Mesenchymal stem cell (in vitro differentiated cells and primary cell): ENCODE results near the gene BICC1.

ENCODE experiments used
- DNase-seq: peaks from one replicate; pipeline ENCODE4 v3.0.0-alpha.2; 2013
- H2AFZ ChIP-seq: one replicate; pipeline ENCODE4 v1.6.1; 2013; ENCODE audit warnings: low read depth, mild to moderate bottlenecking, control low read depth, inconsistent platforms, low read length, moderate library complexity
- H2AK5ac ChIP-seq: 2 replicates; pipeline ENCODE4 v1.6.1; 2013; ENCODE audit warnings: low read length, moderate library complexity, mild to moderate bottlenecking, inconsistent platforms; ENCODE audit not compliant: severe bottlenecking
- H2BK120ac ChIP-seq: one replicate; pipeline ENCODE4 v1.6.1; 2013; ENCODE audit warnings: low read depth, mild to moderate bottlenecking, inconsistent platforms, low read length, moderate library complexity
- H2BK12ac ChIP-seq, 2 experiments: one replicate each; pipeline ENCODE4 v1.6.1; 2013; ENCODE audit warnings: inconsistent platforms in 2 of 2, low read length in 2 of 2, mild to moderate bottlenecking in 2 of 2, moderate library complexity in 2 of 2, control low read depth in 1 of 2
- H2BK15ac ChIP-seq: one replicate; pipeline ENCODE4 v1.6.1; 2013; ENCODE audit warnings: mild to moderate bottlenecking, low read depth, inconsistent platforms; ENCODE audit not compliant: poor library complexity, severe bottlenecking
- H2BK5ac ChIP-seq: 2 replicates; pipeline ENCODE4 v1.6.1; 2013; ENCODE audit warnings: low read depth, mild to moderate bottlenecking, low read length, control low read depth, inconsistent platforms; ENCODE audit not compliant: poor library complexity, severe bottlenecking
- H3K14ac ChIP-seq, 2 experiments: one replicate each; pipeline ENCODE4 v1.6.1; 2013; ENCODE audit warnings: inconsistent platforms in 2 of 2, low read length in 2 of 2, control low read depth in 1 of 2, mild to moderate bottlenecking in 1 of 2, moderate library complexity in 1 of 2
- H3K18ac ChIP-seq, 2 experiments: one replicate each; pipeline ENCODE4 v1.6.1; 2013; ENCODE audit warnings: inconsistent platforms in 2 of 2, low read length in 2 of 2, control low read depth in 1 of 2, low read depth in 1 of 2, mild to moderate bottlenecking in 1 of 2
- H3K23ac ChIP-seq, 2 experiments: one replicate each; pipeline ENCODE4 v1.6.1; 2013; ENCODE audit warnings: inconsistent platforms in 2 of 2, low read length in 2 of 2, mild to moderate bottlenecking in 2 of 2, moderate library complexity in 2 of 2, control low read depth in 1 of 2
- H3K27ac ChIP-seq: 2 replicates; pipeline ENCODE4 v1.5.1; 2013; ENCODE audit warnings: mild to moderate bottlenecking, moderate library complexity, low read length, control low read depth, inconsistent platforms; ENCODE audit not compliant: poor library complexity, severe bottlenecking
- H3K27me3 ChIP-seq, 2 experiments: 2 replicates each; pipeline versions ENCODE4 v1.6.1 to v1.7.0; 2013; ENCODE audit warnings: low read length in 2 of 2, mild to moderate bottlenecking in 2 of 2, moderate library complexity in 2 of 2, control low read depth in 1 of 2, inconsistent platforms in 1 of 2; ENCODE audit not compliant: control insufficient read depth in 1 of 2, insufficient read depth in 1 of 2
- H3K36me3 ChIP-seq, 2 experiments: 2 replicates each; pipeline versions ENCODE4 v1.6.1 to v1.7.0; 2013; ENCODE audit warnings: low read length in 2 of 2, control low read depth in 1 of 2, inconsistent platforms in 1 of 2, low read depth in 1 of 2, mild to moderate bottlenecking in 1 of 2; ENCODE audit not compliant: insufficient read depth in 2 of 2, control insufficient read depth in 1 of 2
- H3K4ac ChIP-seq, 2 experiments: one replicate each; pipeline ENCODE4 v1.6.1; 2013; ENCODE audit warnings: inconsistent platforms in 2 of 2, low read length in 2 of 2, mild to moderate bottlenecking in 2 of 2, moderate library complexity in 2 of 2, control low read depth in 1 of 2, low read depth in 1 of 2
- H3K4me1 ChIP-seq: 2 replicates; pipeline ENCODE4 v1.6.1; 2013; ENCODE audit warnings: low read depth, low read length, control low read depth; ENCODE audit not compliant: control insufficient read depth, insufficient read depth
- H3K4me2 ChIP-seq: 2 replicates; pipeline ENCODE4 v1.6.1; 2013; ENCODE audit warnings: low read length, mild to moderate bottlenecking, inconsistent platforms; ENCODE audit not compliant: poor library complexity, severe bottlenecking
- H3K4me3 ChIP-seq, 2 experiments: 2 replicates each; pipeline versions ENCODE4 v1.5.1 to v1.7.0; 2013; ENCODE audit warnings: low read length in 2 of 2, mild to moderate bottlenecking in 2 of 2, control low read depth in 1 of 2, low read depth in 1 of 2; ENCODE audit not compliant: insufficient read depth in 1 of 2
- H3K79me1 ChIP-seq: replicated peaks from 2 replicates; pipeline ENCODE4 v1.6.1; 2013; ENCODE audit warnings: mild to moderate bottlenecking, control low read depth, low read length, inconsistent platforms; ENCODE audit not compliant: poor library complexity, severe bottlenecking
- H3K9ac ChIP-seq: 2 replicates; pipeline ENCODE4 v1.7.0; 2013; ENCODE audit warnings: mild to moderate bottlenecking, low read length, moderate library complexity
- H3K9me3 ChIP-seq: 2 replicates; pipeline ENCODE4 v1.7.0; 2013; ENCODE audit warnings: mild to moderate bottlenecking, low read length; ENCODE audit not compliant: control insufficient read depth
- H4K8ac ChIP-seq: one replicate; pipeline ENCODE4 v1.6.1; 2013; ENCODE audit warnings: inconsistent platforms, mild to moderate bottlenecking, low read length, moderate library complexity
- H4K91ac ChIP-seq: one replicate; pipeline ENCODE4 v1.6.1; 2013; ENCODE audit warnings: mild to moderate bottlenecking, low read length, inconsistent platforms
- WGBS: methylation state at CpG from one replicate; pipeline ENCODE4 v1.1.7; 2013; ENCODE audit warnings: mixed read lengths; 5-methylcytosine and 5-hydroxymethylcytosine counted together

Gene BICC1

GRCh38 chr10:58740620-58741369 lies 228.1 kb downstream of the BICC1 start:
- Histone ChIP-seq H3K27ac (no peak overlapping the region), H3K14ac (no peak overlapping the region), H2BK5ac (no peak overlapping the region), H3K4ac (no peak overlapping the region), H2BK120ac (no peak overlapping the region), H3K4me3 (peak overlapping the region in 1 of 2 experiments; percentile 25), H3K4me2 (no peak overlapping the region), H3K23ac (no peak overlapping the region), H4K91ac (no peak overlapping the region), H3K4me1 (peaks cover 3% of the 10 kb centered on the region), H2BK15ac (no peak overlapping the region), H2AFZ (no peak overlapping the region), H2BK12ac (no peak overlapping the region), H3K27me3 (no peaks in the 10 kb centered on the region), H2AK5ac (peak overlapping the region; percentile 23), H3K79me1 (peaks cover 4% of the 10 kb centered on the region), H3K36me3 (peaks cover 0 to 3% of the 10 kb centered on the region in 2 experiments), H3K9ac (no peak overlapping the region), H3K9me3 (no peaks in the 10 kb centered on the region), H4K8ac (no peak overlapping the region), H3K18ac (no peak overlapping the region)
- 81% methylated on average over 11 of the region's 11 CpGs for WGBS
- no peak for DNase-seq

DNA sequence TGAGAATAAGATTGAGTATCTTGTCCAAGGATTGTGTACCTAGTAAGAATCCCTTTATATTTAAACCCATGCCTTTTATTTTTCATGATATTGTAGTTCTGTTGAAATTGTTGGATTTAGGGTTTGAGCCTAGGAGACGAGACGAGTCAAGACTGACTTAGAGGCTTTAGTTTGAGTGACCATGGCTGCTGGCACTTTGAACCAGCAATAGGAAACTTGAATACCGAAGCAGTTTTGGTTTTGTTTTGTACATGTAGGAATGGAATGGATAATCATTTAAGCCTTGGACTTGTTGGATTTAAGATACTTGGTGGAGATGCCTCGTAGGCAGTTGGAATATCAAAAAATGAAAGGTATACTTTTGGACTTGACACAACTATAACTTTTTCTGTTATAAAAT lies 229.0 kb downstream of the BICC1 start:
- Histone ChIP-seq H3K79me1 (peaks cover 3% of the 10 kb centered on the region), H3K4me1 (peaks cover 2% of the 10 kb centered on the region), H3K23ac (no peak overlapping the region), H2BK12ac (no peak overlapping the region), H3K4me2 (no peak overlapping the region), H4K8ac (no peak overlapping the region), H3K4ac (no peak overlapping the region), H3K36me3 (peaks cover 0 to 3% of the 10 kb centered on the region in 2 experiments), H4K91ac (no peak overlapping the region), H3K9ac (peak overlapping the region; percentile 75), H3K14ac (no peak overlapping the region), H2AK5ac (no peak overlapping the region), H2BK120ac (no peak overlapping the region), H3K27ac (no peak overlapping the region), H2BK15ac (no peak overlapping the region), H3K27me3 (no peaks in the 10 kb centered on the region), H3K9me3 (no peaks in the 10 kb centered on the region), H2AFZ (no peak overlapping the region), H3K18ac (no peak overlapping the region), H3K4me3 (peak overlapping the region in 1 of 2 experiments; percentile 46), H2BK5ac (no peak overlapping the region)
- no peak for DNase-seq
- WGBS, result 84% methylated on average over 4 of the region's 4 CpGs

GRCh38 chr10:58742141-58742540 lies 229.5 kb downstream of the BICC1 start:
- Histone ChIP-seq H3K23ac (no peak overlapping the region), H2BK12ac (no peak overlapping the region), H3K9ac (peak overlapping the region; percentile 75), H3K9me3 (no peaks in the 10 kb centered on the region), H3K18ac (no peak overlapping the region), H2AK5ac (no peak overlapping the region), H3K4me1 (peaks cover 2% of the 10 kb centered on the region), H3K14ac (no peak overlapping the region), H2AFZ (no peak overlapping the region), H4K91ac (no peak overlapping the region), H3K4ac (no peak overlapping the region), H2BK15ac (no peak overlapping the region), H3K79me1 (peaks cover 3% of the 10 kb centered on the region), H2BK120ac (no peak overlapping the region), H3K4me2 (no peak overlapping the region), H3K4me3 (peak overlapping the region in 1 of 2 experiments; percentile 46), H3K27me3 (no peaks in the 10 kb centered on the region), H4K8ac (no peak overlapping the region), H2BK5ac (no peak overlapping the region), H3K27ac (no peak overlapping the region), H3K36me3 (peaks cover 0 to 3% of the 10 kb centered on the region in 2 experiments)
- no CpG with 5 or more reads among the region's 1 CpG for WGBS
- peak; percentile 6 for DNase-seq

DNA sequence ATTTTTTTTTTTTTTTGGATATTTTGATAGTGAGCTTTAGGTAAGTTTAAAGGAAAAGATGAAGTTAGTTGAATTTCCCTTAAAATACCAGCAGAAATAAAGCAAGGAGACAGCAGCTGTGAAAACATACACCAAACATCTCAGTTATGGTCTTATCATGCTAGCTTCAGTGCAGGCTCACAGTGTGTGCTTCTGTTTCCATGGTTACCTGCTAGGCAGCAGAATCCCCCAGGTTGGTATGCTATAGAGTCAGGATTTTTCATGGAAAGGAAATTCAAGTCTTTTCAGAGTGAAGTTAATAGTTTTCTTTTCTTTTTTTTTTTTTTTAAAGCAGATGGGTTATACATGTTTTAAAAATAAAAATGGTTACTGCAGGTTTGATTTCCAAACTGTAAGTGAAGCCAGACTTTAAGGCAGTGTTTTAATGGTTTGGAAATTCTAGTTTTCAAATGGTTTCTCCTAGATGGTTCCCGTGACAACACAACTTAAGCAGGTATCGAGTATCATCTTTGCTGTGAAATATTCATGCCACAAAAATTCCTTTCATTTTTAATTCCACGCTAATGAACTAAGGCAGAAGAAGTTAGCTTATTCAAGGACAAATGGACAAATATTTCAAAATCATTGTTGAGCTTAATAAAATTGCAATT lies 230.9 kb downstream of the BICC1 start:
- Histone ChIP-seq H2AFZ (no peak overlapping the region), H3K4me2 (no peak overlapping the region)

More for the DNA sequence above, 230.9 kb downstream of the BICC1 start:
- H3K27me3 ChIP-seq, result no peaks in the 10 kb centered on the region
- H2BK12ac ChIP-seq, result no peak overlapping the region
- no peak overlapping the region for H3K4ac ChIP-seq
- H3K36me3 ChIP-seq, result peaks cover 0 to 3% of the 10 kb centered on the region in 2 experiments
- 100% methylated on average over 2 of the region's 3 CpGs for WGBS
- H2BK15ac ChIP-seq, result no peak overlapping the region
- no peak overlapping the region for H2BK5ac ChIP-seq
- H3K9me3 ChIP-seq, result no peaks in the 10 kb centered on the region
- H2AK5ac ChIP-seq, result no peak overlapping the region
- no peak overlapping the region for H3K23ac ChIP-seq
- peaks cover 2% of the 10 kb centered on the region for H3K4me1 ChIP-seq
- no peak overlapping the region for H3K18ac ChIP-seq
- no peak overlapping the region for H2BK120ac ChIP-seq
- H4K8ac ChIP-seq, result no peak overlapping the region
- no peak overlapping the region for H3K27ac ChIP-seq
- H3K14ac ChIP-seq, result no peak overlapping the region
- peak; percentile 7 for DNase-seq
- no peak overlapping the region for H4K91ac ChIP-seq
- H3K9ac ChIP-seq, result peak overlapping the region; percentile 7
- H3K79me1 ChIP-seq, result peaks cover 6% of the 10 kb centered on the region
- no peak overlapping the region for H3K4me3 ChIP-seq
